Hypothalamus (tissue), 51 donors: ENCODE results near the gene TTC13.

Experiments
- DNase-seq, 51 donors: peaks; one replicate each; lab custom pipeline; 2025; lab: John Stamatoyannopoulos, UW

The TTC13 gene

GRCh38 chr1:230910755-230911117, 67.9 kb downstream of the TTC13 start:
- no peak for DNase-seq

GRCh38 chr1:230909974-230910754, 68.5 kb downstream of the TTC13 start:
- DNase-seq: peak in 45 of 51 donors; percentile 10 to 89 (median 59)

- peak in 1 of 51 donors; percentile 38 for DNase-seq
Observed at GRCh38 chr1:230907472-230908205, 71.0 kb downstream of the TTC13 start.

- peak in 1 of 51 donors; percentile 34 for DNase-seq
Observed at GRCh38 chr1:230906226-230906625, 72.4 kb downstream of the TTC13 start.

- DNase-seq: peak in 6 of 51 donors; percentile 3 to 37 (median 20)
Observed at GRCh38 chr1:230905733-230906132, 72.9 kb downstream of the TTC13 start.

- DNase-seq: no peak
Observed at GRCh38 chr1:230902349-230902923, 76.2 kb downstream of the TTC13 start.

- no peak for DNase-seq
Observed at GRCh38 chr1:230901671-230902070, 77.0 kb downstream of the TTC13 start.

GRCh38 chr1:230900984-230901383, 77.7 kb downstream of the TTC13 start:
- DNase-seq: no peak

GRCh38 chr1:230899841-230900251, 78.8 kb downstream of the TTC13 start:
- no peak for DNase-seq

- no peak for DNase-seq
Observed at GRCh38 chr1:230898748-230899147, 79.9 kb downstream of the TTC13 start.

- DNase-seq: no peak
Observed at GRCh38 chr1:230898144-230898543, 80.5 kb downstream of the TTC13 start.

- peak in 3 of 51 donors; percentile 5 to 16 (median 13) for DNase-seq
Observed at GRCh38 chr1:230896779-230897178, 81.9 kb downstream of the TTC13 start.

- no peak for DNase-seq
Observed at GRCh38 chr1:230895452-230895851, 83.2 kb downstream of the TTC13 start.

- DNase-seq: no peak
Observed at GRCh38 chr1:230894664-230895063, 84.0 kb downstream of the TTC13 start.

GRCh38 chr1:230894032-230894431, 84.6 kb downstream of the TTC13 start:
- no peak for DNase-seq

GRCh38 chr1:230892018-230892491, 86.6 kb downstream of the TTC13 start:
- no peak for DNase-seq

- no peak for DNase-seq
Observed at GRCh38 chr1:230891413-230891812, 87.2 kb downstream of the TTC13 start.

- no peak for DNase-seq
Observed at GRCh38 chr1:230884646-230885045, 94.0 kb downstream of the TTC13 start.

- no peak for DNase-seq
Observed at GRCh38 chr1:230883967-230884366, 94.7 kb downstream of the TTC13 start.

- no peak for DNase-seq
Observed at GRCh38 chr1:230879778-230880177, 98.9 kb downstream of the TTC13 start.

- no peak for DNase-seq
Observed at GRCh38 chr1:230878591-230878990, 100.1 kb downstream of the TTC13 start.
